Omental fat pad (tissue), 4 donors: ENCODE data around the gene NTRK3. TPM values are rescaled to one million over a fixed set of nuclear protein-coding genes. Genes with fewer than 3 reads are reported as not detected.

Experiments
- ATAC-seq: fragments of 150-250 bp; one replicate; pipeline ENCODE4 v1.9.1; 2016; ENCODE audit warnings: mild to moderate bottlenecking, moderate library complexity; ENCODE audit not compliant: low FRiP score
- DNase-seq: peaks from one replicate; pipeline ENCODE4 v3.0.0-alpha.2; 2019; ENCODE audit warnings: low spot score
- total RNA-seq, 4 donors: library from RNA; depleted of rRNA; stranded (reverse); fragments of >200 nt; gene quantifications; one replicate each; pipeline ENCODE4 v1.1.0, GENCODE V29; 2016
- TF ChIP-seq, protein P1 (sequence below), 3 donors: fragments of 450-650 bp; IDR thresholded peaks; one replicate each; pipeline ENCODE4 v1.5.1; 2016 to 2017; ENCODE audit warnings: antibody characterized with exemption in 3 of 3, mild to moderate bottlenecking in 3 of 3, moderate library complexity in 2 of 3

NTRK3 gene
- total RNA-seq, 4 donors from 2014 or later, result 0.75 to 5.2 (median 3.6) TPM

GRCh38 chr15:88032787-88033186, 223.8 kb downstream of the NTRK3 start:
- no peak for DNase-seq
- no peak for ATAC-seq
- TF ChIP-seq, protein P1, sequence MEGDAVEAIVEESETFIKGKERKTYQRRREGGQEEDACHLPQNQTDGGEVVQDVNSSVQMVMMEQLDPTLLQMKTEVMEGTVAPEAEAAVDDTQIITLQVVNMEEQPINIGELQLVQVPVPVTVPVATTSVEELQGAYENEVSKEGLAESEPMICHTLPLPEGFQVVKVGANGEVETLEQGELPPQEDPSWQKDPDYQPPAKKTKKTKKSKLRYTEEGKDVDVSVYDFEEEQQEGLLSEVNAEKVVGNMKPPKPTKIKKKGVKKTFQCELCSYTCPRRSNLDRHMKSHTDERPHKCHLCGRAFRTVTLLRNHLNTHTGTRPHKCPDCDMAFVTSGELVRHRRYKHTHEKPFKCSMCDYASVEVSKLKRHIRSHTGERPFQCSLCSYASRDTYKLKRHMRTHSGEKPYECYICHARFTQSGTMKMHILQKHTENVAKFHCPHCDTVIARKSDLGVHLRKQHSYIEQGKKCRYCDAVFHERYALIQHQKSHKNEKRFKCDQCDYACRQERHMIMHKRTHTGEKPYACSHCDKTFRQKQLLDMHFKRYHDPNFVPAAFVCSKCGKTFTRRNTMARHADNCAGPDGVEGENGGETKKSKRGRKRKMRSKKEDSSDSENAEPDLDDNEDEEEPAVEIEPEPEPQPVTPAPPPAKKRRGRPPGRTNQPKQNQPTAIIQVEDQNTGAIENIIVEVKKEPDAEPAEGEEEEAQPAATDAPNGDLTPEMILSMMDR (IDR thresholded peaks at IDR 0.05), result no peak

GRCh38 chr15:88031461-88031860, 225.1 kb downstream of the NTRK3 start:
- DNase-seq, result no peak
- TF ChIP-seq, protein P1 (IDR thresholded peaks at IDR 0.05), result no peak
- ATAC-seq, result no peak

DNA sequence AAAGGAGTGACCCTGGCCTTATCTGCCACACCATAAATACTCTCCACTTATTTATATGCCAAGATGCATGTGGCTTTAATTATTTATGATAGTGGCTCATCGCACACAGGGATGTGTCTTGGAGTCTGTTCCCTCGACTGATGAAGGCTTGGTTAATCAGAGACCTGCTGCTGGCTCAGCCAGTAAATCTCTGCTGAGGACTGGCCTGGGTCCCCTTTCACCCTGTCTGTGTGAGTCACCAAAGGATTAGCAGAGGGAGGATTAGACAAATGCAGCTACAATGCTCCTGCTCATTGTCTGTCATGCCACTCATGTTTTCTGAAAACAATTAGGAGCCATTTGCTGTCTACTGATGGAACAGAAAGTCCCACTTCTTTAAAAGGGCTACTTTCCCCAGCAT, 226.8 kb downstream of the NTRK3 start:
- ATAC-seq, result no peak
- TF ChIP-seq, protein P1 (IDR thresholded peaks at IDR 0.05), result no peak
- no peak for DNase-seq

DNA sequence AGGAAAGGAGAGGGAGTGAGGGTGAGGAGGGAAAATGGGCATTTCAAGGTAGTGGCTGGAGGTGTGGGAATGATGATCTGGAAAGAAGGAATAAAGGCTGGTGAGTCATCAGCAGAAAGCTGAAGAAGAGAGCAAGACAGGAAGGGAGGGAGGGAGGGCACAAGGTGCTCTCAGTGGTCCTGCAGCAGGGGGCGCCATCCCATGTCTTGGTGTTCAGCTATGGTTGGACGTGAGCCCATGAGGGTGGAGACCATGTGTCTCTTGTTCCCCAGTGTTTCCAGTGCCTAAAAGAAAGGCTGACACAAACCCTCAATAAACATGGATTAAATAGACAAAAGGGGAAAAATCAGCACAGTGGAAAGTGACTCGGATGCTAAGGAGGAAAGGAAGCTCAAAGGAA, 228.5 kb downstream of the NTRK3 start:
- no peak for ATAC-seq
- DNase-seq, result no peak
- TF ChIP-seq, protein P1 (IDR thresholded peaks at IDR 0.05), result no peak

DNA sequence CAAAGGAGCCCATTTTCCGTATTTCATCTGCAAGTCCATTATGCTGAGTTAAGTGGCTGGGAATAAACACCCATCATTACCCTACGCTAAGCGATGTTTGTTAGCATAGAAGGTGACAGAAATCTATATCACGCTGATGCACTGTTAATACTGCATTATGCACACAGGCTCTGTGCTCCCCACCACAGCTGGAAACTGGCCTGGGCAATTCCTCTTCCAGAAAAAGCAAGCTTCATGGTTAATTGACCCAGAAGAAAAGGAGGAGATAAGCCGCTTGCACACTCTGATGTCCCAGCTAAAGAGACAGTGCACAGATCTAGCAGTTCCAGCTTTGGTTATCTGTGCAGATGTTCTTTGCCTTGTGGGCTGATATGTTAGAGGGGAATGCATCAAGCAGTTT, 232.6 kb downstream of the NTRK3 start:
- DNase-seq (no peak), ATAC-seq (no peak)
- TF ChIP-seq, protein P1 (IDR thresholded peaks at IDR 0.05), result no peak

GRCh38 chr15:88022716-88023115, 233.8 kb downstream of the NTRK3 start:
- ATAC-seq (no peak), DNase-seq (no peak)
- TF ChIP-seq, protein P1 (IDR thresholded peaks at IDR 0.05), result no peak

DNA sequence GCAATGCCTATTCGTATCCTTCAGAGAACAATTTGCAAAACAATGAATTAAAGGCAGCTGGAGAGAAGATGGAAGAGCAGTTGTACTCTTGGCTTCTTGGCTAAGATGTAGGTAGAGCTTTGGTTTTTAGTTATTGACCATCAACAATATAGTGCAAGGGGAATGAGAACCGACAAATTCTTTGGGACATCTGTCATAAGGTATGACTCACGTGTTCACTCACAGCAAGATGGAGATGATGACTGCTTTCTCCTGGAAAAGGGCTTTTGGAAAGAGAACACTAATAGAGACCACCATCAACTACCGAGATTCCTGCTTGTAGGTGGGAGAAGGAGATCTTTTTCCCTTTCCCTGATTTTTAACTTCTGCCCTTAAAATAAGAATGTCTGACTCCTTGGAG, 234.9 kb downstream of the NTRK3 start:
- TF ChIP-seq, protein P1 (IDR thresholded peaks at IDR 0.05), result no peak
- DNase-seq (no peak), ATAC-seq (no peak)
